H1 (cell line): ENCODE measurements around the gene LHFPL2. TPM values are rescaled to one million over a fixed set of nuclear protein-coding genes. Genes with fewer than 3 reads are reported as not detected.

ENCODE experiments used
- EZH2 ChIP-seq: fragments of 200-600 bp; sonication (generic); IDR thresholded peaks from 2 replicates; pipeline ENCODE4 v1.7.1; 2012; ENCODE audit warnings: low read depth, mild to moderate bottlenecking, moderate library complexity, low read length, inconsistent platforms; ENCODE audit not compliant: severe bottlenecking
- SUZ12 ChIP-seq: fragments of 200-600 bp; sonication (generic); IDR thresholded peaks from 2 replicates; pipeline ENCODE4 v1.6.1; 2012; ENCODE audit warnings: mild to moderate bottlenecking, inconsistent platforms, low read length, moderate library complexity, mixed read lengths
- polyA plus RNA-seq, 7 experiments: library from polyadenylated mRNA; depleted of rRNA in 3 of 7; stranded (reverse) in 5 of 7; unstranded in 2 of 7; fragments of >200 nt in 5 of 7; fragments of 200-250 nt in 2 of 7; gene quantifications; 1 replicate in 5 of 7; 2 replicates in 1 of 7; 4 replicates in 1 of 7; pipeline versions ENCODE4 v1.2.1 to v1.2.3, GENCODE V29; 2011 to 2013; ENCODE audit warnings: missing spikeins in 2 of 7, mixed read lengths in 2 of 7
- total RNA-seq: library from RNA; stranded (reverse); fragmentation: NEBNext Ultra II Directional; extraction: Animal tissue kit (Norgen Biotek cat#: 25700); gene quantifications from 2 replicates; pipeline ENCODE4 v1.2.1, GENCODE V29; 2021
- TF ChIP-seq, protein P1 (sequence below): fragments of 300-600 bp; sonication (generic); IDR thresholded peaks from 2 replicates; pipeline ENCODE4 v1.7.1; 2012; ENCODE audit warnings: low read length, moderate library complexity, mild to moderate bottlenecking, inconsistent platforms; ENCODE audit not compliant: insufficient replicate concordance

LHFPL2 gene
- total and polyA plus RNA-seq, 2 of the 8 experiments (the other 6 are each of a cell fraction or from before 2014, with no cell fraction given): 9.6 to 43.0 TPM

DNA sequence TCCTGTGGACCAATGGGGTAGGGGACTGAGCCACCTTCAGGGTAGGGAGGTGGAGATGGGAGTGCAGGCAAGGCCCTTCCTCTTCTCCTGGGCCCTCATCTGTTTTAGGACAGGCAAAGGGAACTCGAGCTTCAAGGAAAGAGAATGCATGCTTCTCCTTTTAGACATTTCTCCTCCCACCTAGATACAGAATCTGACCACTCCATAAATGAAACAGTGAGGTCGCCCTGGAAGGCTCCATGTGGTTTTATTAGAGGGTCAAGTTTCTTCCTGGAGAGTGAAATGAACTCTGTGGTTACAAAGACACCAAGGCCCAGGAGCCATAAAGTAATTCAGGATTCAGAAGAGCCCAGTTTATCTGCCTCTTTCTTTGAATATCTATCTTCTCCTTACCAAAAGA, 14.9 kb downstream of the LHFPL2 start (continued):
- TF ChIP-seq SUZ12 (no peak), EZH2 (no peak)
- TF ChIP-seq, protein P1, sequence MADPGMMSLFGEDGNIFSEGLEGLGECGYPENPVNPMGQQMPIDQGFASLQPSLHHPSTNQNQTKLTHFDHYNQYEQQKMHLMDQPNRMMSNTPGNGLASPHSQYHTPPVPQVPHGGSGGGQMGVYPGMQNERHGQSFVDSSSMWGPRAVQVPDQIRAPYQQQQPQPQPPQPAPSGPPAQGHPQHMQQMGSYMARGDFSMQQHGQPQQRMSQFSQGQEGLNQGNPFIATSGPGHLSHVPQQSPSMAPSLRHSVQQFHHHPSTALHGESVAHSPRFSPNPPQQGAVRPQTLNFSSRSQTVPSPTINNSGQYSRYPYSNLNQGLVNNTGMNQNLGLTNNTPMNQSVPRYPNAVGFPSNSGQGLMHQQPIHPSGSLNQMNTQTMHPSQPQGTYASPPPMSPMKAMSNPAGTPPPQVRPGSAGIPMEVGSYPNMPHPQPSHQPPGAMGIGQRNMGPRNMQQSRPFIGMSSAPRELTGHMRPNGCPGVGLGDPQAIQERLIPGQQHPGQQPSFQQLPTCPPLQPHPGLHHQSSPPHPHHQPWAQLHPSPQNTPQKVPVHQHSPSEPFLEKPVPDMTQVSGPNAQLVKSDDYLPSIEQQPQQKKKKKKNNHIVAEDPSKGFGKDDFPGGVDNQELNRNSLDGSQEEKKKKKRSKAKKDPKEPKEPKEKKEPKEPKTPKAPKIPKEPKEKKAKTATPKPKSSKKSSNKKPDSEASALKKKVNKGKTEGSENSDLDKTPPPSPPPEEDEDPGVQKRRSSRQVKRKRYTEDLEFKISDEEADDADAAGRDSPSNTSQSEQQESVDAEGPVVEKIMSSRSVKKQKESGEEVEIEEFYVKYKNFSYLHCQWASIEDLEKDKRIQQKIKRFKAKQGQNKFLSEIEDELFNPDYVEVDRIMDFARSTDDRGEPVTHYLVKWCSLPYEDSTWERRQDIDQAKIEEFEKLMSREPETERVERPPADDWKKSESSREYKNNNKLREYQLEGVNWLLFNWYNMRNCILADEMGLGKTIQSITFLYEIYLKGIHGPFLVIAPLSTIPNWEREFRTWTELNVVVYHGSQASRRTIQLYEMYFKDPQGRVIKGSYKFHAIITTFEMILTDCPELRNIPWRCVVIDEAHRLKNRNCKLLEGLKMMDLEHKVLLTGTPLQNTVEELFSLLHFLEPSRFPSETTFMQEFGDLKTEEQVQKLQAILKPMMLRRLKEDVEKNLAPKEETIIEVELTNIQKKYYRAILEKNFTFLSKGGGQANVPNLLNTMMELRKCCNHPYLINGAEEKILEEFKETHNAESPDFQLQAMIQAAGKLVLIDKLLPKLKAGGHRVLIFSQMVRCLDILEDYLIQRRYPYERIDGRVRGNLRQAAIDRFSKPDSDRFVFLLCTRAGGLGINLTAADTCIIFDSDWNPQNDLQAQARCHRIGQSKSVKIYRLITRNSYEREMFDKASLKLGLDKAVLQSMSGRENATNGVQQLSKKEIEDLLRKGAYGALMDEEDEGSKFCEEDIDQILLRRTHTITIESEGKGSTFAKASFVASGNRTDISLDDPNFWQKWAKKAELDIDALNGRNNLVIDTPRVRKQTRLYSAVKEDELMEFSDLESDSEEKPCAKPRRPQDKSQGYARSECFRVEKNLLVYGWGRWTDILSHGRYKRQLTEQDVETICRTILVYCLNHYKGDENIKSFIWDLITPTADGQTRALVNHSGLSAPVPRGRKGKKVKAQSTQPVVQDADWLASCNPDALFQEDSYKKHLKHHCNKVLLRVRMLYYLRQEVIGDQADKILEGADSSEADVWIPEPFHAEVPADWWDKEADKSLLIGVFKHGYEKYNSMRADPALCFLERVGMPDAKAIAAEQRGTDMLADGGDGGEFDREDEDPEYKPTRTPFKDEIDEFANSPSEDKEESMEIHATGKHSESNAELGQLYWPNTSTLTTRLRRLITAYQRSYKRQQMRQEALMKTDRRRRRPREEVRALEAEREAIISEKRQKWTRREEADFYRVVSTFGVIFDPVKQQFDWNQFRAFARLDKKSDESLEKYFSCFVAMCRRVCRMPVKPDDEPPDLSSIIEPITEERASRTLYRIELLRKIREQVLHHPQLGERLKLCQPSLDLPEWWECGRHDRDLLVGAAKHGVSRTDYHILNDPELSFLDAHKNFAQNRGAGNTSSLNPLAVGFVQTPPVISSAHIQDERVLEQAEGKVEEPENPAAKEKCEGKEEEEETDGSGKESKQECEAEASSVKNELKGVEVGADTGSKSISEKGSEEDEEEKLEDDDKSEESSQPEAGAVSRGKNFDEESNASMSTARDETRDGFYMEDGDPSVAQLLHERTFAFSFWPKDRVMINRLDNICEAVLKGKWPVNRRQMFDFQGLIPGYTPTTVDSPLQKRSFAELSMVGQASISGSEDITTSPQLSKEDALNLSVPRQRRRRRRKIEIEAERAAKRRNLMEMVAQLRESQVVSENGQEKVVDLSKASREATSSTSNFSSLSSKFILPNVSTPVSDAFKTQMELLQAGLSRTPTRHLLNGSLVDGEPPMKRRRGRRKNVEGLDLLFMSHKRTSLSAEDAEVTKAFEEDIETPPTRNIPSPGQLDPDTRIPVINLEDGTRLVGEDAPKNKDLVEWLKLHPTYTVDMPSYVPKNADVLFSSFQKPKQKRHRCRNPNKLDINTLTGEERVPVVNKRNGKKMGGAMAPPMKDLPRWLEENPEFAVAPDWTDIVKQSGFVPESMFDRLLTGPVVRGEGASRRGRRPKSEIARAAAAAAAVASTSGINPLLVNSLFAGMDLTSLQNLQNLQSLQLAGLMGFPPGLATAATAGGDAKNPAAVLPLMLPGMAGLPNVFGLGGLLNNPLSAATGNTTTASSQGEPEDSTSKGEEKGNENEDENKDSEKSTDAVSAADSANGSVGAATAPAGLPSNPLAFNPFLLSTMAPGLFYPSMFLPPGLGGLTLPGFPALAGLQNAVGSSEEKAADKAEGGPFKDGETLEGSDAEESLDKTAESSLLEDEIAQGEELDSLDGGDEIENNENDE: no peak
